IMR-90 (cell line): Measurements from ENCODE around the gene DNMT3A. TPM values are rescaled to one million over a fixed set of nuclear protein-coding genes. Genes with fewer than 3 reads are reported as not detected.
A peak's percentile ranks its signal among the peaks of the same experiment; 100 is the strongest.

Source experiments
- ATAC-seq: fragments of 200-7000 bp; cut with Tn5 transposase; 2 replicates; pipeline ENCODE4 v1.9.1; 2020; ENCODE audit warnings: low read depth, mild to moderate bottlenecking, moderate library complexity
- BruUV-seq: library from RNA; stranded (reverse); fragments of 400-500 nt; replicated peaks from 2 replicates; lab custom pipeline; 2021; lab: Mats Ljungman, UMichigan
- CTCF ChIA-PET: fragments of 300-600 bp; formaldehyde crosslinking; extraction: SDS; loops from one replicate; lab custom pipeline; 2021; ENCODE audit warnings: antibody characterized with exemption; lab: Yijun Ruan, JAX
- POLR2A ChIA-PET: fragments of 300-600 bp; sonication (Branson Sonifier 250); formaldehyde crosslinking; loops from one replicate; lab custom pipeline; 2022; ENCODE audit warnings: antibody characterized with exemption; ENCODE audit not compliant: unreplicated experiment; lab: Charles Lee
- DNase-seq: peaks from one replicate; pipeline ENCODE4 v3.0.0; 2013
- H2AFZ ChIP-seq: replicated peaks from 2 replicates; pipeline ENCODE3; 2013; ENCODE audit warnings: low read length, mild to moderate bottlenecking; ENCODE audit not compliant: poor library complexity
- H2AK5ac ChIP-seq: 2 replicates; pipeline ENCODE4 v1.6.1; 2013; ENCODE audit warnings: low read depth, low read length, inconsistent platforms
- H2AK9ac ChIP-seq: replicated peaks from 2 replicates; pipeline ENCODE3; 2013; ENCODE audit warnings: mild to moderate bottlenecking, low read depth, low read length, moderate library complexity; ENCODE audit not compliant: poor library complexity
- H2BK120ac ChIP-seq: 2 replicates; pipeline ENCODE4 v1.6.1; 2013; ENCODE audit warnings: low read depth, low read length, inconsistent platforms
- H2BK15ac ChIP-seq: 3 replicates; pipeline ENCODE4 v1.6.1; 2013; ENCODE audit warnings: low read depth, low read length, inconsistent platforms
- H2BK20ac ChIP-seq: 2 replicates; pipeline ENCODE4 v1.6.1; 2013; ENCODE audit warnings: low read depth, mild to moderate bottlenecking, inconsistent platforms, low read length, moderate library complexity
- H2BK5ac ChIP-seq: 2 replicates; pipeline ENCODE4 v1.6.1; 2013; ENCODE audit warnings: mild to moderate bottlenecking, low read depth, low read length, inconsistent platforms; ENCODE audit not compliant: poor library complexity, severe bottlenecking
- H3K14ac ChIP-seq: replicated peaks from 2 replicates; pipeline ENCODE4 v1.6.1; 2013; ENCODE audit warnings: low read depth, low read length, inconsistent platforms
- H3K18ac ChIP-seq: 2 replicates; pipeline ENCODE4 v1.6.1; 2013; ENCODE audit warnings: low read depth, low read length, control low read depth
- H3K23ac ChIP-seq: 2 replicates; pipeline ENCODE4 v1.6.1; 2013; ENCODE audit warnings: low read depth, low read length, inconsistent platforms
- H3K27ac ChIP-seq: 2 replicates; pipeline ENCODE4 v1.5.1; 2013; ENCODE audit warnings: mild to moderate bottlenecking, control low read depth, low read length; ENCODE audit not compliant: insufficient read depth
- H3K27me3 ChIP-seq: 2 replicates; pipeline ENCODE4 v1.6.1; 2013; ENCODE audit warnings: low read length; ENCODE audit not compliant: control insufficient read depth, insufficient read depth
- H3K36me3 ChIP-seq: 2 replicates; pipeline ENCODE4 v1.6.1; 2013; ENCODE audit warnings: low read length, mixed read lengths; ENCODE audit not compliant: control insufficient read depth, insufficient read depth
- H3K4ac ChIP-seq: 2 replicates; pipeline ENCODE4 v1.6.1; 2013; ENCODE audit warnings: low read depth, low read length, inconsistent platforms
- H3K4me1 ChIP-seq: 2 replicates; pipeline ENCODE4 v1.6.1; 2013; ENCODE audit warnings: low read length, mixed read lengths; ENCODE audit not compliant: control insufficient read depth, insufficient read depth
- H3K4me2 ChIP-seq: 2 replicates; pipeline ENCODE4 v1.6.1; 2013; ENCODE audit warnings: low read depth, mild to moderate bottlenecking, control low read depth, low read length, moderate library complexity
- H3K4me3 ChIP-seq: 2 replicates; pipeline ENCODE4 v1.5.1; 2013; ENCODE audit warnings: low read depth, mild to moderate bottlenecking, control low read depth, low read length, moderate library complexity; ENCODE audit not compliant: insufficient read depth
- H3K56ac ChIP-seq: 2 replicates; pipeline ENCODE4 v1.6.1; 2013; ENCODE audit warnings: low read length, inconsistent platforms; ENCODE audit not compliant: insufficient read depth; ENCODE audit errors: extremely low read depth
- H3K79me1 ChIP-seq, 2 experiments: 2 replicates each; pipeline ENCODE4 v1.6.1; 2013; ENCODE audit warnings: low read length in 2 of 2, inconsistent platforms in 1 of 2, low read depth in 1 of 2
- H3K9ac ChIP-seq: 2 replicates; pipeline ENCODE4 v1.6.1; 2013; ENCODE audit warnings: low read depth, low read length, control low read depth
- H3K9me1 ChIP-seq: 2 replicates; pipeline ENCODE4 v1.6.1; 2013; ENCODE audit warnings: low read length, inconsistent platforms; ENCODE audit not compliant: insufficient read depth
- H3K9me3 ChIP-seq: 2 replicates; pipeline ENCODE4 v1.6.1; 2013; ENCODE audit warnings: low read length; ENCODE audit not compliant: control insufficient read depth, insufficient read depth
- H4K20me1 ChIP-seq: 2 replicates; pipeline ENCODE4 v1.6.1; 2013; ENCODE audit warnings: low read length, inconsistent platforms; ENCODE audit not compliant: insufficient read depth
- H4K5ac ChIP-seq: 2 replicates; pipeline ENCODE4 v1.6.1; 2013; ENCODE audit warnings: mild to moderate bottlenecking, low read depth, low read length, control low read depth
- H4K8ac ChIP-seq, 2 experiments: 2 replicates each; pipeline ENCODE4 v1.6.1; 2013; ENCODE audit warnings: low read depth in 2 of 2, low read length in 2 of 2, control low read depth in 1 of 2, inconsistent platforms in 1 of 2
- H4K91ac ChIP-seq: 2 replicates; pipeline ENCODE4 v1.6.1; 2013; ENCODE audit warnings: low read depth, low read length, inconsistent platforms; ENCODE audit not compliant: insufficient read depth
- BHLHE40 ChIP-seq: fragments of 150-350 bp; IDR thresholded peaks from 2 replicates; pipeline ENCODE4 v1.6.1; 2016; ENCODE audit warnings: mild to moderate bottlenecking, low read depth, low read length
- CEBPB ChIP-seq: IDR thresholded peaks from 2 replicates; pipeline ENCODE4 v1.6.1; 2012; ENCODE audit warnings: low read depth, low read length, improper control_type of control experiment
- CTCF ChIP-seq: conservative IDR thresholded peaks from 2 replicates; pipeline ENCODE4 v1.5.1; 2012; ENCODE audit warnings: mild to moderate bottlenecking, low read depth, low read length, improper control_type of control experiment
- FOS ChIP-seq: fragments of 150-350 bp; IDR thresholded peaks from 2 replicates; pipeline ENCODE4 v1.6.1; 2016; ENCODE audit warnings: low read depth, low read length
- MAFK ChIP-seq: IDR thresholded peaks from 2 replicates; pipeline ENCODE4 v1.6.1; 2012; ENCODE audit warnings: low read depth, low read length, improper control_type of control experiment
- MAZ ChIP-seq: IDR thresholded peaks from 2 replicates; pipeline ENCODE4 v1.6.1; 2012; ENCODE audit warnings: low read depth, mild to moderate bottlenecking, low read length, improper control_type of control experiment, moderate library complexity, borderline replicate concordance
- MXI1 ChIP-seq: IDR thresholded peaks from 2 replicates; pipeline ENCODE4 v1.6.1; 2012; ENCODE audit warnings: low read depth, mild to moderate bottlenecking, low read length, moderate library complexity, borderline replicate concordance
- NFE2L2 ChIP-seq: fragments of 150-350 bp; IDR thresholded peaks from 2 replicates; pipeline ENCODE4 v1.6.1; 2016; ENCODE audit warnings: low read depth, mild to moderate bottlenecking, low read length
- RAD21 ChIP-seq: IDR thresholded peaks from 2 replicates; pipeline ENCODE4 v1.6.1; 2012; ENCODE audit warnings: low read length, improper control_type of control experiment
- RCOR1 ChIP-seq: IDR thresholded peaks from 2 replicates; pipeline ENCODE4 v1.6.1; 2012; ENCODE audit warnings: mild to moderate bottlenecking, low read length, improper control_type of control experiment; ENCODE audit not compliant: insufficient replicate concordance
- RFX5 ChIP-seq: IDR thresholded peaks from 2 replicates; pipeline ENCODE4 v1.8.0; 2012; ENCODE audit warnings: low read depth, mild to moderate bottlenecking, low read length, moderate library complexity
- USF2 ChIP-seq: fragments of 150-350 bp; IDR thresholded peaks from 2 replicates; pipeline ENCODE4 v1.6.1; 2017; ENCODE audit warnings: mild to moderate bottlenecking, antibody characterized with exemption, low read length, low read depth
- WGBS, 2 experiments: methylation state at CpG; one replicate each; pipeline versions ENCODE4 v1.1.5 to v1.1.7; 2013; ENCODE audit warnings: missing lambda C conversion rate in 2 of 2; ENCODE audit not compliant: insufficient read length in 1 of 2; ENCODE audit errors: extremely low coverage in 2 of 2; 5-methylcytosine and 5-hydroxymethylcytosine counted together
- dilution Hi-C: fragments of 300-500 bp; cut with HindIII; formaldehyde crosslinking; loops from one replicate; pipeline ENCODE4 v1.14.3; 2018; ENCODE audit warnings: low sequenced_read_pairs; ENCODE audit not compliant: unreplicated experiment
- in situ Hi-C: fragments of 300-500 bp; cut with MboI; formaldehyde crosslinking; loops from 3 replicates; pipeline ENCODE4 v1.14.3; 2019; ENCODE audit warnings: low sequenced_read_pairs, inconsistent platforms, mixed read lengths
- intact Hi-C: fragments of 100-400 bp; cut with micrococcal nuclease; formaldehyde crosslinking; loops from 2 replicates; pipeline ENCODE4 v1.10.0; 2022
- polyA plus RNA-seq, 3 experiments: library from polyadenylated mRNA; depleted of rRNA; stranded (reverse); fragments of >200 nt; gene quantifications; 2 replicates each; pipeline ENCODE4 v1.2.3, GENCODE V29; 2012; ENCODE audit warnings: low replicate concordance in 1 of 3
- total RNA-seq: library from RNA; depleted of rRNA; stranded (reverse); fragments of >200 nt; gene quantifications from 2 replicates; pipeline ENCODE4 v1.2.3, GENCODE V29; 2012

The DNMT3A gene
- total and polyA plus RNA-seq, 2 of the 4 experiments (the other 2 are of a cell fraction) = 4.4 to 9.7 TPM

GRCh38 chr2:25300001-25300400 is 41.7 kb downstream of the DNMT3A start:
- Histone ChIP-seq H3K4me3 (no peak overlapping the region), H3K9ac (no peak overlapping the region), H3K27me3 (no peaks in the 10 kb centered on the region), H3K36me3 (peaks cover 22% of the 10 kb centered on the region; the same call in 1 of the 2 replicates), H2AFZ (peak overlapping the region; percentile 43), H2AK5ac (no peak overlapping the region), H3K18ac (no peak overlapping the region), H3K9me3 (no peaks in the 10 kb centered on the region), H3K27ac (no peak overlapping the region), H2BK120ac (no peak overlapping the region), H3K9me1 (peaks cover 8% of the 10 kb centered on the region), H3K79me1 (peaks cover 0 to 5% of the 10 kb centered on the region in 2 experiments; a peak in 1 of 4 replicates), H3K14ac (no peak overlapping the region), H4K91ac (no peak overlapping the region), H3K23ac (no peak overlapping the region), H2BK5ac (no peak overlapping the region), H4K5ac (no peak overlapping the region), H3K4ac (no peak overlapping the region), H3K4me1 (peaks cover 15% of the 10 kb centered on the region), H2BK15ac (no peak overlapping the region), H4K20me1 (peaks cover 18% of the 10 kb centered on the region), H2BK20ac (no peak overlapping the region), H4K8ac (no peak overlapping the region), H3K56ac (no peak overlapping the region), H3K4me2 (no peak overlapping the region), H2AK9ac (no peak overlapping the region)
- ChIA-PET POLR2A (no interaction called here), CTCF (no interaction called here)
- DNase-seq = no peak
- in situ Hi-C loops = no loop called here
- dilution Hi-C loops = no loop called here
- ATAC-seq = no peak
- 97% methylated on average over 10 of the region's 12 CpGs; no CpG with 5 or more reads in 1 of the 2 experiments for WGBS, 2 experiments
- TF ChIP-seq RCOR1 = no peak
- no peak for TF ChIP-seq CEBPB
- TF ChIP-seq CTCF = no peak
- no peak for TF ChIP-seq FOS
- no peak for TF ChIP-seq MXI1
- TF ChIP-seq RFX5 = no peak
- TF ChIP-seq RAD21 = no peak
- no peak for TF ChIP-seq MAFK
- TF ChIP-seq BHLHE40 = no peak
- no peak for TF ChIP-seq MAZ
- TF ChIP-seq USF2 = no peak
- no peak for TF ChIP-seq NFE2L2
- intact Hi-C loops = loop anchor here (10.0 kb wide), 1 partner anchor 365 kb away; no protein-coding TSS in a partner anchor
- no TSS peak for BruUV-seq
